HepG2 (cell line): Measurements from ENCODE around the gene FXYD1. TPM values are rescaled to one million over a fixed set of nuclear protein-coding genes. Genes with fewer than 3 reads are reported as not detected.

Experiments
- ATAC-seq: fragments of 200-7000 bp; cut with Tn5 transposase; 3 replicates; pipeline ENCODE4 v1.9.1; 2020; ENCODE audit warnings: mild to moderate bottlenecking, moderate library complexity
- BruUV-seq: library from RNA; stranded (reverse); fragments of 400-500 nt; replicated peaks from 2 replicates; lab custom pipeline; 2021; lab: Mats Ljungman, UMichigan
- CTCF ChIA-PET: fragments of 300-600 bp; formaldehyde crosslinking; extraction: SDS; loops from one replicate; lab custom pipeline; 2021; ENCODE audit warnings: low total read pairs, inconsistent platforms, low intra/inter-chr PET ratio; lab: Yijun Ruan, JAX
- POLR2A ChIA-PET: fragments of 350-600 bp; sonication (Branson Sonifier 250); formaldehyde crosslinking; loops from one replicate; lab custom pipeline; 2020; ENCODE audit warnings: antibody characterized with exemption, inconsistent platforms; lab: Yijun Ruan, JAX
- DNase-seq: peaks from one replicate; pipeline ENCODE4 v3.0.0-alpha.2; 2015; ENCODE audit warnings: low spot score
- FAIRE-seq: peaks from 3 replicates; lab custom pipeline; 2011; peaks lifted over from hg19 to GRCh38; lab: Jason Lieb, UNC
- H2AFZ ChIP-seq: one replicate; pipeline ENCODE4 v1.6.1; 2011; ENCODE audit warnings: low read length, inconsistent platforms
- H3K27ac ChIP-seq: fragments of 300-600 bp; 3 replicates; pipeline ENCODE4 v1.8.0; 2011; ENCODE audit warnings: mixed run types, mild to moderate bottlenecking, mixed read lengths, low read length, inconsistent platforms; ENCODE audit not compliant: insufficient read depth; ENCODE audit errors: extremely low read length
- H3K27me3 ChIP-seq, 2 experiments: fragments of 200-600 bp in 1 of 2; 2 replicates in 1 of 2; 3 replicates in 1 of 2; pipeline versions ENCODE4 v1.6.0 to v1.8.0; 2011; ENCODE audit warnings: low read length in 2 of 2, mild to moderate bottlenecking in 2 of 2, moderate library complexity in 2 of 2, inconsistent platforms in 1 of 2; ENCODE audit not compliant: insufficient read depth in 2 of 2, control insufficient read depth in 1 of 2
- H3K36me3 ChIP-seq, 2 experiments: fragments of 200-600 bp in 1 of 2; replicated peaks in 1 of 2; 2 replicates in 1 of 2; 3 replicates in 1 of 2; pipeline versions ENCODE4 v1.5.1 to v1.8.0; 2011; ENCODE audit warnings: low read length in 2 of 2, inconsistent platforms in 1 of 2; ENCODE audit not compliant: insufficient read depth in 2 of 2, control insufficient read depth in 1 of 2
- H3K4me1 ChIP-seq: 2 replicates; pipeline ENCODE4 v1.5.1; 2012; ENCODE audit warnings: low read length, inconsistent platforms; ENCODE audit not compliant: insufficient read depth
- H3K4me2 ChIP-seq: 2 replicates; pipeline ENCODE4 v1.6.0; 2011; ENCODE audit warnings: low read depth, low read length, inconsistent platforms
- H3K4me3 ChIP-seq, 3 experiments: fragments of 200-600 bp in 1 of 3; sonication (generic), shearing (Covaris generic) in 1 of 3; replicated peaks in 1 of 3; 2 replicates each; pipeline ENCODE4 v1.5.1; 2011 to 2016; ENCODE audit warnings: low read length in 3 of 3, inconsistent platforms in 2 of 3, low read depth in 2 of 3, mild to moderate bottlenecking in 2 of 3, control low read depth in 1 of 3, mixed read lengths in 1 of 3; ENCODE audit not compliant: insufficient read depth in 1 of 3
- H3K79me2 ChIP-seq: one replicate; pipeline ENCODE4 v1.6.1; 2011; ENCODE audit warnings: low read length, inconsistent platforms; ENCODE audit not compliant: insufficient read depth
- H3K9ac ChIP-seq: 2 replicates; pipeline ENCODE4 v1.6.0; 2011; ENCODE audit warnings: mild to moderate bottlenecking, low read depth, low read length, inconsistent platforms; ENCODE audit not compliant: insufficient read depth
- H3K9me3 ChIP-seq: 2 replicates; pipeline ENCODE4 v1.5.1; 2012; ENCODE audit warnings: mild to moderate bottlenecking, low read length
- H4K20me1 ChIP-seq: 2 replicates; pipeline ENCODE4 v1.6.0; 2011; ENCODE audit warnings: inconsistent platforms, mild to moderate bottlenecking, low read length, moderate library complexity; ENCODE audit not compliant: insufficient read depth
- NR1H2 ChIP-seq: sonication (generic); formaldehyde crosslinking; IDR thresholded peaks from 2 replicates; pipeline ENCODE4 v1.8.1; 2022; ENCODE audit warnings: low read depth, missing genetic modification reagents, borderline replicate concordance
- NR2F6 ChIP-seq, 2 experiments: IDR thresholded peaks; 2 replicates each; pipeline ENCODE4 v1.6.1; 2016; ENCODE audit warnings: antibody characterized with exemption in 1 of 2, mild to moderate bottlenecking in 1 of 2
- ZBTB1 ChIP-seq: sonication (generic); formaldehyde crosslinking; IDR thresholded peaks from 2 replicates; pipeline ENCODE4 v1.4.0; 2020; ENCODE audit warnings: missing genetic modification reagents, borderline replicate concordance
- ZFY ChIP-seq: sonication (generic); formaldehyde crosslinking; IDR thresholded peaks from 2 replicates; pipeline ENCODE4 v1.4.0; 2020; ENCODE audit warnings: missing genetic modification reagents
- ZNF331 ChIP-seq: sonication (generic); formaldehyde crosslinking; IDR thresholded peaks from 2 replicates; pipeline ENCODE4 v1.4.0; 2020; ENCODE audit warnings: missing genetic modification reagents
- WGBS: methylation state at CpG from one replicate; pipeline ENCODE4 v1.1.6; 2017; ENCODE audit warnings: low lambda C conversion rate; 5-methylcytosine and 5-hydroxymethylcytosine counted together
- in situ Hi-C: cut with HindIII; loops from 2 replicates; pipeline ENCODE4 v1.10.0; 2017; ENCODE audit warnings: low pct_unique_long_range_greater_than_20kb; ENCODE audit not compliant: extremely low pct_ligation_motif_present
- intact Hi-C: fragments of 100-400 bp; cut with micrococcal nuclease; formaldehyde crosslinking; loops from one replicate; pipeline ENCODE4 v1.10.0; 2022; ENCODE audit not compliant: unreplicated experiment
- polyA plus RNA-seq, 8 experiments: library from polyadenylated mRNA; depleted of rRNA in 3 of 8; stranded (reverse) in 7 of 8; unstranded in 1 of 8; fragments of >200 nt; fragmentation: Illumina TruSeq in 4 of 8; extraction: Trizol in 4 of 8; gene quantifications; 2 replicates each; pipeline versions ENCODE4 v1.2.1 to v1.2.3, GENCODE V29; 2011 to 2016; ENCODE audit warnings: low read depth in 4 of 8, missing spikeins in 1 of 8, mixed read lengths in 1 of 8; ENCODE audit not compliant: insufficient read depth in 1 of 8
- total RNA-seq, 5 experiments: library from RNA; depleted of rRNA; stranded (reverse); fragments of >200 nt; fragmentation: Illumina TruSeq; extraction: Trizol; gene quantifications; 2 replicates each; pipeline ENCODE4 v1.2.3, GENCODE V29; 2016; ENCODE audit warnings: low read depth in 1 of 5
- TF ChIP-seq, protein P1 (sequence below): sonication (generic); formaldehyde crosslinking; IDR thresholded peaks from 2 replicates; pipeline ENCODE4 v1.5.0; 2020; ENCODE audit warnings: missing genetic modification reagents
- TF ChIP-seq, protein P2 (sequence below): sonication (generic); formaldehyde crosslinking; IDR thresholded peaks from 2 replicates; pipeline ENCODE4 v1.4.0; 2020; ENCODE audit warnings: missing genetic modification reagents

FXYD1 gene
- total and polyA plus RNA-seq, 2 of the 13 experiments (the other 11 are each of a cell fraction or from before 2014, with no cell fraction given): 31.2 TPM; not detected in 1

DNA sequence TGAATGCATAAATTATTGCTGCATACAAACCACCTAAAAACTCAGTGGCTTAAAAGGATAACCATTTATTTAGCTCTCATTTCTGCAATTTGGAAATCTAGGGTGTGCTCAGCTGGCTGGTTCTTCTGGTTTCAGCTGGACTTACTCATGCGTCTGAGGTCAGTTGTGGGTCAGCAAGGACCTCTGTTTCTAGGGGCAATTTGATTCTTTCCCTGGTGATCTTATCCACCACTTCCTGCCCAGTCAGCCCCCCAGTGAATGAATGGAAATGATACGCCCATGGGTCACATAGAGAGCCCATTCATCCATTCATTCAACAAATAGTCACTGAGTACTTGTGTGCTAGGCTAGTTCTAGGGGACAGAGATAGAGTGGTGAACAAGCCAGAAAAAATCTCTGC, 25.8 kb downstream of the FXYD1 start:
- H3K9me3 ChIP-seq: peaks cover 20% of the 10 kb centered on the region; the same call in 1 of the 2 replicates
- H3K79me2 ChIP-seq: no peaks in the 10 kb centered on the region
- DNase-seq: no peak
- no peak for ATAC-seq
- no peak overlapping the region for H2AFZ ChIP-seq
- H4K20me1 ChIP-seq: no peaks in the 10 kb centered on the region
- no peak overlapping the region for H3K9ac ChIP-seq
- H3K4me1 ChIP-seq: peaks cover 6% of the 10 kb centered on the region; the same call in 1 of the 2 replicates
- intact Hi-C loops (no loop called here), in situ Hi-C loops (no loop called here)
- ChIA-PET POLR2A (no interaction called here), CTCF (no interaction called here)
- H3K4me3 ChIP-seq: no peak overlapping the region
- WGBS: 67% methylated on average over 2 of the region's 2 CpGs
- no TSS peak for BruUV-seq
- no peaks in the 10 kb centered on the region for H3K36me3 ChIP-seq
- H3K27me3 ChIP-seq: peaks cover 0 to 1% of the 10 kb centered on the region in 2 experiments; a peak in 2 of 5 replicates
- no peak overlapping the region for H3K27ac ChIP-seq
- no peak overlapping the region for H3K4me2 ChIP-seq
- TF ChIP-seq NR2F6 (IDR thresholded peaks at IDR 0.05) (no peak), NR2F6 (CRISPR knock-in tag; IDR thresholded peaks at IDR 0.05) (no peak), ZBTB1 (CRISPR knock-in tag) (no peak), ZNF331 (CRISPR knock-in tag) (peak; percentile 96)
- no peak for FAIRE-seq

DNA sequence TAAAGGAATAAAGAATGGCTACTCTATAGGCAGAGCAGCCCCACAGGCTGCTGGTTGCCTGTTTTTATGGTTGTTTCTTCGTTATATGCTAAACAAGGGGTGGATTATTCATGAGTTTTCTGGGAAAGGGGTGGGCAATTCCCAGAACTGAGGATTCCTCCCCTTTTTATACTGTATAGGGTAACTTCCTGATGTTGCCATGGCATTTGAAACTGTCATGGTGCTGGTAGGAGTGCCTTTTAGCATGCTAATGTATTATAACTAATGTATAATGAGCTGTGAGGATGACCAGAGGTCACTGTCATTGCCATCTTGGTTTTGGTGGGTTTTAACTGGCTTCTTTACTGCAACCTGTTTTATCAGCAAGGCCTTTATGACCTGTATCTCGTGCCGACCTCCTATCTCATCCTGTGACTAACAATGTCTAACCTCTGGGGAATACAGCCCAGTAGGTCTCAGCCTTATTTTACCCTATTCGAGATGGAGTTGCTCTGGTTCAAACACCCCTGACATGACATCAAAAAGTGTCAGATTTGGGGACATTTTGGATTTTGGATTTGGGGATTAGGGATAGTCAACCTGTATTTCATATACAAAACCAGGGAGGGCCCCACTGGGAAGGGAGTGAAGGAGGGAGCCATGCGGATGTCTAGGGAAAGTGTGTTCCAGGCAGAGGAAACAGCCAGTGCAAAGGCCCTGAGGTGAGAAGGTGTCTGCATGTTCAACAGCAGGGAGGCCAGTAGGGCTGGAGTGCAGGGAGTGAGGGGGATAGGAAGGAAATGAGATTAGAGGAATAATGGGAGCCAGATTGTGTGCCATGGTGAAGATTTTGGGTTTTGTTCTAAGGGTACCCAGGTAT, 26.8 kb downstream of the FXYD1 start:
- CTCF ChIA-PET: no interaction called here
- H3K27me3 ChIP-seq: no peaks in the 10 kb centered on the region; a peak in 1 of 5 replicates
- H3K27ac ChIP-seq: no peak overlapping the region
- no peak for ATAC-seq
- peaks cover 20% of the 10 kb centered on the region; the same call in 1 of the 2 replicates for H3K9me3 ChIP-seq
- no peak overlapping the region for H3K4me2 ChIP-seq
- WGBS: 21% methylated on average over 5 of the region's 5 CpGs
- H3K4me1 ChIP-seq: no peaks in the 10 kb centered on the region
- DNase-seq: no peak
- intact Hi-C loops: no loop called here
- no TSS peak for BruUV-seq
- TF ChIP-seq, protein P1, sequence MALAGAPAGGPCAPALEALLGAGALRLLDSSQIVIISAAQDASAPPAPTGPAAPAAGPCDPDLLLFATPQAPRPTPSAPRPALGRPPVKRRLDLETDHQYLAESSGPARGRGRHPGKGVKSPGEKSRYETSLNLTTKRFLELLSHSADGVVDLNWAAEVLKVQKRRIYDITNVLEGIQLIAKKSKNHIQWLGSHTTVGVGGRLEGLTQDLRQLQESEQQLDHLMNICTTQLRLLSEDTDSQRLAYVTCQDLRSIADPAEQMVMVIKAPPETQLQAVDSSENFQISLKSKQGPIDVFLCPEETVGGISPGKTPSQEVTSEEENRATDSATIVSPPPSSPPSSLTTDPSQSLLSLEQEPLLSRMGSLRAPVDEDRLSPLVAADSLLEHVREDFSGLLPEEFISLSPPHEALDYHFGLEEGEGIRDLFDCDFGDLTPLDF: no peak
- TF ChIP-seq, protein P2, sequence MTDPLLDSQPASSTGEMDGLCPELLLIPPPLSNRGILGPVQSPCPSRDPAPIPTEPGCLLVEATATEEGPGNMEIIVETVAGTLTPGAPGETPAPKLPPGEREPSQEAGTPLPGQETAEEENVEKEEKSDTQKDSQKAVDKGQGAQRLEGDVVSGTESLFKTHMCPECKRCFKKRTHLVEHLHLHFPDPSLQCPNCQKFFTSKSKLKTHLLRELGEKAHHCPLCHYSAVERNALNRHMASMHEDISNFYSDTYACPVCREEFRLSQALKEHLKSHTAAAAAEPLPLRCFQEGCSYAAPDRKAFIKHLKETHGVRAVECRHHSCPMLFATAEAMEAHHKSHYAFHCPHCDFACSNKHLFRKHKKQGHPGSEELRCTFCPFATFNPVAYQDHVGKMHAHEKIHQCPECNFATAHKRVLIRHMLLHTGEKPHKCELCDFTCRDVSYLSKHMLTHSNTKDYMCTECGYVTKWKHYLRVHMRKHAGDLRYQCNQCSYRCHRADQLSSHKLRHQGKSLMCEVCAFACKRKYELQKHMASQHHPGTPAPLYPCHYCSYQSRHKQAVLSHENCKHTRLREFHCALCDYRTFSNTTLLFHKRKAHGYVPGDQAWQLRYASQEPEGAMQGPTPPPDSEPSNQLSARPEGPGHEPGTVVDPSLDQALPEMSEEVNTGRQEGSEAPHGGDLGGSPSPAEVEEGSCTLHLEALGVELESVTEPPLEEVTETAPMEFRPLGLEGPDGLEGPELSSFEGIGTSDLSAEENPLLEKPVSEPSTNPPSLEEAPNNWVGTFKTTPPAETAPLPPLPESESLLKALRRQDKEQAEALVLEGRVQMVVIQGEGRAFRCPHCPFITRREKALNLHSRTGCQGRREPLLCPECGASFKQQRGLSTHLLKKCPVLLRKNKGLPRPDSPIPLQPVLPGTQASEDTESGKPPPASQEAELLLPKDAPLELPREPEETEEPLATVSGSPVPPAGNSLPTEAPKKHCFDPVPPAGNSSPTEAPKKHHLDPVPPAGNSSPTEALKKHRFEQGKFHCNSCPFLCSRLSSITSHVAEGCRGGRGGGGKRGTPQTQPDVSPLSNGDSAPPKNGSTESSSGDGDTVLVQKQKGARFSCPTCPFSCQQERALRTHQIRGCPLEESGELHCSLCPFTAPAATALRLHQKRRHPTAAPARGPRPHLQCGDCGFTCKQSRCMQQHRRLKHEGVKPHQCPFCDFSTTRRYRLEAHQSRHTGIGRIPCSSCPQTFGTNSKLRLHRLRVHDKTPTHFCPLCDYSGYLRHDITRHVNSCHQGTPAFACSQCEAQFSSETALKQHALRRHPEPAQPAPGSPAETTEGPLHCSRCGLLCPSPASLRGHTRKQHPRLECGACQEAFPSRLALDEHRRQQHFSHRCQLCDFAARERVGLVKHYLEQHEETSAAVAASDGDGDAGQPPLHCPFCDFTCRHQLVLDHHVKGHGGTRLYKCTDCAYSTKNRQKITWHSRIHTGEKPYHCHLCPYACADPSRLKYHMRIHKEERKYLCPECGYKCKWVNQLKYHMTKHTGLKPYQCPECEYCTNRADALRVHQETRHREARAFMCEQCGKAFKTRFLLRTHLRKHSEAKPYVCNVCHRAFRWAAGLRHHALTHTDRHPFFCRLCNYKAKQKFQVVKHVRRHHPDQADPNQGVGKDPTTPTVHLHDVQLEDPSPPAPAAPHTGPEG (CRISPR knock-in tag): no peak
- TF ChIP-seq ZFY (no peak), NR1H2 (CRISPR knock-in tag) (no peak)
- FAIRE-seq: no peak
- H3K4me3 ChIP-seq: no peak overlapping the region
- no peak overlapping the region for H2AFZ ChIP-seq
- H3K79me2 ChIP-seq: no peaks in the 10 kb centered on the region
- no peaks in the 10 kb centered on the region for H3K36me3 ChIP-seq
- H3K9ac ChIP-seq: no peak overlapping the region
- in situ Hi-C loops: no loop called here
- no peaks in the 10 kb centered on the region for H4K20me1 ChIP-seq
- POLR2A ChIA-PET: no interaction called here
